ENCODE data around the gene MARCKSL1. TPM values are rescaled to one million over a fixed set of nuclear protein-coding genes. Genes with fewer than 3 reads are reported as not detected.
A peak's percentile ranks its signal among the peaks of the same experiment; 100 is the strongest.

MARCKSL1 gene
- total RNA-seq, 2 donors from 2014 or later = 484 to 543 TPM

DNA sequence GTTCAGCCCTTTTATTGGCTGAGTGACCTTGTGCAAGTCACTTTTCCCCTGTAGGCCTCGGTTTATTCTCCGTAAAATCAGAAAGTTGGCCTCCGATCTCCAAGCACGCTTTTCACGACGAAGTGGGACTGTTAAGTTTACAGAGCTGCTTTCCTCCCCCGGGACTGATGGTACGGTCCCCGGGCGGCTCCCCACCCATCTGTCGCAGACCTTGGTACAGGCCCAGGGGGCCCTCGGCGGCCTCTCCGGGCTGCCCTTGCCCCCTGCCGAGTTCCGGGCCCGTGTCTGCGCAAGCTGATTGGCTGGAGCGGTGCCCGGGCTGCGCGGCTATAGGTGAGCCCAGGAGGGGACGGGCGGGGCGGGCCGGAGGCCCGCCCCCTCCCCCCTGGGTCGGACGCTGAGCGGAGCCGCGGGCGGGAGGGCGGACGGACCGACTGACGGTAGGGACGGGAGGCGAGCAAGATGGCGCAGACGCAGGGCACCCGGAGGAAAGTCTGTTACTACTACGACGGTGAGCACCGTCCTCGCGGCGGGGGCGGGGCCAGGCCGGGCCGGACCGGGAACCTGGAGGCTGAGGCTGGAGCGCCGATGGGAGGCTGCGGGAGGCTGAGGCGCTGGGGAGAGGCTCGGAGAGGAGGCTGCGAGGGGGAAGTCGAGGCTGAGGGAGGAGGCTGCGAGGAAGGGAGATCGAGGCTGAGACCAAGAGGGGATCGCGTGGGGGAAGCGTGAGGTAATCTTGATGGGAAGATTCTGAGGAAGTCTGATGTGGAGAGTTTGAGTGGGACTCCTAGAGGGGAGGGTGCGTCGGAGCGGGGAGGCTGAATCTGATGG lies 44.1 kb downstream of the MARCKSL1 start, which contains the start of gene HDAC1:
HDAC1 (plus strand) TSS at position 376 of the 831 bp plus-strand sequence; CDS start at position 463, 87 bp downstream.
- Mint-ChIP-seq H3K4me1 (peaks cover 3% of the 10 kb centered on the region), H3K4me3 (peak within 1 kb of the TSS; percentile 100), H3K36me3 (ENCODE audit: low read depth) (peaks cover 14% of the 10 kb centered on the region), H3K27me3 (ENCODE audit: insufficient read depth) (no peaks in the 10 kb centered on the region), H3K27ac (peak within 1 kb of the TSS; percentile 87), H3K9me3 (no peaks in the 10 kb centered on the region)
- Histone ChIP-seq H3K9me3 (ENCODE audit: control insufficient read depth, low read length) (no peaks in the 10 kb centered on the region), H3K9ac (ENCODE audit: extremely low read depth, low read length, poor library complexity, severe bottlenecking) (peak within 1 kb of the TSS; percentile 48), H3K36me3 (ENCODE audit: control insufficient read depth, insufficient read depth, low read length) (no peaks in the 10 kb centered on the region), H3K4me3 (ENCODE audit: low read length) (peak within 1 kb of the TSS; percentile 96), H3K27me3 (ENCODE audit: control insufficient read depth, insufficient read depth, low read length, poor library complexity, severe bottlenecking) (no peaks in the 10 kb centered on the region), H3K27ac (ENCODE audit: low read depth, low read length) (peak within 1 kb of the TSS; percentile 6), H3K4me1 (ENCODE audit: control insufficient read depth, insufficient read depth, low read length) (no peaks in the 10 kb centered on the region)
- TF ChIP-seq, protein P1, sequence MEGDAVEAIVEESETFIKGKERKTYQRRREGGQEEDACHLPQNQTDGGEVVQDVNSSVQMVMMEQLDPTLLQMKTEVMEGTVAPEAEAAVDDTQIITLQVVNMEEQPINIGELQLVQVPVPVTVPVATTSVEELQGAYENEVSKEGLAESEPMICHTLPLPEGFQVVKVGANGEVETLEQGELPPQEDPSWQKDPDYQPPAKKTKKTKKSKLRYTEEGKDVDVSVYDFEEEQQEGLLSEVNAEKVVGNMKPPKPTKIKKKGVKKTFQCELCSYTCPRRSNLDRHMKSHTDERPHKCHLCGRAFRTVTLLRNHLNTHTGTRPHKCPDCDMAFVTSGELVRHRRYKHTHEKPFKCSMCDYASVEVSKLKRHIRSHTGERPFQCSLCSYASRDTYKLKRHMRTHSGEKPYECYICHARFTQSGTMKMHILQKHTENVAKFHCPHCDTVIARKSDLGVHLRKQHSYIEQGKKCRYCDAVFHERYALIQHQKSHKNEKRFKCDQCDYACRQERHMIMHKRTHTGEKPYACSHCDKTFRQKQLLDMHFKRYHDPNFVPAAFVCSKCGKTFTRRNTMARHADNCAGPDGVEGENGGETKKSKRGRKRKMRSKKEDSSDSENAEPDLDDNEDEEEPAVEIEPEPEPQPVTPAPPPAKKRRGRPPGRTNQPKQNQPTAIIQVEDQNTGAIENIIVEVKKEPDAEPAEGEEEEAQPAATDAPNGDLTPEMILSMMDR (conservative IDR thresholded peaks at IDR 0.05) = no peak
- peak; percentile 97 for DNase-seq
- 3 to 4% methylated on average over 18 to 67 of the region's 67 CpGs for WGBS, 2 experiments (ENCODE audit: insufficient coverage in 1 of 2, insufficient read length in 1 of 2)

DNA sequence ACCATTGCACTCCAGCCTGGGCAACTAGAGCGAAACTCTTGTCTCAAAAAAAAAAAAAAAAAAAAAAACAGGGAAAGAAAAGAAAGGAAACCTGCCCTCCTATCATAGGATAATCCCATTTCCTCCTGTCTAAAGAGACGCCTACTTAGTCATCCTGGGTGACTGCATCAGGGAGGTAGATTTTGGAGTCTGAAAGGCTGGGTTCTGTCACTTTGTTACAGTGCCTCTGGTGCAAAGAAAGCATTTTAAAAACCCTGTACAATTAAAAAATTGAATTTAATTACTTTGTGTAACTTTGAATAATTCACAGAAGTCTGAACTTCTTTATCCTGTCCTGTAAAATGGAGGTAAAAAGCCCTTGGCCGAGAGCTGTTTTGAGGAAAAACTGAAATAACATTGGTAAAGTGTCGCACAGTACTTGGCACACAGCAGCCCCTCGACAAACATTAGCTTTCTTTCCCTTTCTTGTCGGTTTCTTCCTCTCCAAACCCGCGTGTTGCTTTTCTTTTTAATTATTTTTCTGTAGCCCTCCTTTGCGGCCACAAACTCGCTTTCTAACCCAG lies 44.8 kb downstream of the MARCKSL1 start:
- no peak for DNase-seq
- TF ChIP-seq, protein P1 (conservative IDR thresholded peaks at IDR 0.05) = no peak
- peaks cover 11% of the 10 kb centered on the region for H3K36me3 Mint-ChIP-seq (ENCODE audit: low read depth)
- peak overlapping the region; percentile 62 for H3K27ac Mint-ChIP-seq
- Histone ChIP-seq H3K4me3 (ENCODE audit: low read length) (peak overlapping the region; percentile 96), H3K9ac (ENCODE audit: extremely low read depth, low read length, poor library complexity, severe bottlenecking) (no peak overlapping the region), H3K36me3 (ENCODE audit: control insufficient read depth, insufficient read depth, low read length) (no peaks in the 10 kb centered on the region), H3K27me3 (ENCODE audit: control insufficient read depth, insufficient read depth, low read length, poor library complexity, severe bottlenecking) (no peaks in the 10 kb centered on the region), H3K27ac (ENCODE audit: low read depth, low read length) (no peak overlapping the region), H3K9me3 (ENCODE audit: control insufficient read depth, low read length) (no peaks in the 10 kb centered on the region), H3K4me1 (ENCODE audit: control insufficient read depth, insufficient read depth, low read length) (no peaks in the 10 kb centered on the region)
- peak overlapping the region; percentile 100 for H3K4me3 Mint-ChIP-seq
- WGBS, 2 experiments (ENCODE audit: insufficient coverage in 1 of 2, insufficient read length in 1 of 2) = 84 to 89% methylated on average over 8 to 10 of the region's 10 CpGs
- H3K4me1 Mint-ChIP-seq = peaks cover 6% of the 10 kb centered on the region
- no peaks in the 10 kb centered on the region for H3K9me3 Mint-ChIP-seq
- H3K27me3 Mint-ChIP-seq (ENCODE audit: insufficient read depth) = no peaks in the 10 kb centered on the region

DNA sequence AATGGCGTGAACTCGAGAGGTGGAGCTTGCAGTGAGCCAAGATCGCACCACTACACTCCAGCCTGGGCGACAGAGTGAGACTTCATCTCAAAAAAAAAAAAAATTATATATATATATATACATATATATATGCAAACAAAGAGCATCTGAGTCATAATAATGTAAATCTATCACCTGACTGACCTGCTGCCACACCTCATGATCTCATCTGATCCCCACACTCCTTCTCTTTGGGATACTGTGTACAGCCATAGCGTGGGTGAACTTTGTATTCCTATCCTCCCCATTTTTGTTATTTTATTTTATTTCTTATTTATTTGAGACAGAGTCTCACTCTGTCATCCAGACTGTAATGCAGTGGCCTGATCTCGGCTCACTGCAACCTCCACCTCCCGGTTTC lies 46.8 kb downstream of the MARCKSL1 start:
- H3K27me3 Mint-ChIP-seq (ENCODE audit: insufficient read depth) = no peaks in the 10 kb centered on the region
- H3K4me3 Mint-ChIP-seq = no peak overlapping the region
- no peaks in the 10 kb centered on the region for H3K9me3 ChIP-seq (ENCODE audit: control insufficient read depth, low read length)
- no peak overlapping the region for H3K4me3 ChIP-seq (ENCODE audit: low read length)
- TF ChIP-seq, protein P1 (conservative IDR thresholded peaks at IDR 0.05) = no peak
- H3K27me3 ChIP-seq (ENCODE audit: control insufficient read depth, insufficient read depth, low read length, poor library complexity, severe bottlenecking) = no peaks in the 10 kb centered on the region
- H3K27ac ChIP-seq (ENCODE audit: low read depth, low read length) = no peak overlapping the region
- H3K9ac ChIP-seq (ENCODE audit: extremely low read depth, low read length, poor library complexity, severe bottlenecking) = no peak overlapping the region
- WGBS, 2 experiments (ENCODE audit: insufficient coverage in 1 of 2, insufficient read length in 1 of 2) = 94 to 100% methylated on average over 2 to 5 of the region's 7 CpGs
- H3K9me3 Mint-ChIP-seq = no peaks in the 10 kb centered on the region
- peaks cover 3% of the 10 kb centered on the region for H3K36me3 Mint-ChIP-seq (ENCODE audit: low read depth)
- no peak for DNase-seq
- no peak overlapping the region for H3K27ac Mint-ChIP-seq
- no peaks in the 10 kb centered on the region for H3K4me1 ChIP-seq (ENCODE audit: control insufficient read depth, insufficient read depth, low read length)
- no peaks in the 10 kb centered on the region for H3K36me3 ChIP-seq (ENCODE audit: control insufficient read depth, insufficient read depth, low read length)
- peaks cover 6% of the 10 kb centered on the region for H3K4me1 Mint-ChIP-seq

Data from endodermal cell (in vitro differentiated cells).